Mesenchymal stem cell (in vitro differentiated cells and primary cell): ENCODE data around the gene MMUT. TPM values are rescaled to one million over a fixed set of nuclear protein-coding genes. Genes with fewer than 3 reads are reported as not detected.

Experiments
- DNase-seq: peaks from one replicate; pipeline ENCODE4 v3.0.0-alpha.2; 2013
- H2AFZ ChIP-seq: one replicate; pipeline ENCODE4 v1.6.1; 2013; ENCODE audit warnings: low read depth, mild to moderate bottlenecking, control low read depth, inconsistent platforms, low read length, moderate library complexity
- H2AK5ac ChIP-seq: 2 replicates; pipeline ENCODE4 v1.6.1; 2013; ENCODE audit warnings: low read length, moderate library complexity, mild to moderate bottlenecking, inconsistent platforms; ENCODE audit not compliant: severe bottlenecking
- H2BK120ac ChIP-seq: one replicate; pipeline ENCODE4 v1.6.1; 2013; ENCODE audit warnings: low read depth, mild to moderate bottlenecking, inconsistent platforms, low read length, moderate library complexity
- H2BK12ac ChIP-seq, 2 experiments: one replicate each; pipeline ENCODE4 v1.6.1; 2013; ENCODE audit warnings: inconsistent platforms in 2 of 2, low read length in 2 of 2, mild to moderate bottlenecking in 2 of 2, moderate library complexity in 2 of 2, control low read depth in 1 of 2
- H2BK15ac ChIP-seq: one replicate; pipeline ENCODE4 v1.6.1; 2013; ENCODE audit warnings: mild to moderate bottlenecking, low read depth, inconsistent platforms; ENCODE audit not compliant: poor library complexity, severe bottlenecking
- H2BK5ac ChIP-seq: 2 replicates; pipeline ENCODE4 v1.6.1; 2013; ENCODE audit warnings: low read depth, mild to moderate bottlenecking, low read length, control low read depth, inconsistent platforms; ENCODE audit not compliant: poor library complexity, severe bottlenecking
- H3K14ac ChIP-seq, 2 experiments: one replicate each; pipeline ENCODE4 v1.6.1; 2013; ENCODE audit warnings: inconsistent platforms in 2 of 2, low read length in 2 of 2, control low read depth in 1 of 2, mild to moderate bottlenecking in 1 of 2, moderate library complexity in 1 of 2
- H3K18ac ChIP-seq, 2 experiments: one replicate each; pipeline ENCODE4 v1.6.1; 2013; ENCODE audit warnings: inconsistent platforms in 2 of 2, low read length in 2 of 2, control low read depth in 1 of 2, low read depth in 1 of 2, mild to moderate bottlenecking in 1 of 2
- H3K23ac ChIP-seq, 2 experiments: one replicate each; pipeline ENCODE4 v1.6.1; 2013; ENCODE audit warnings: inconsistent platforms in 2 of 2, low read length in 2 of 2, mild to moderate bottlenecking in 2 of 2, moderate library complexity in 2 of 2, control low read depth in 1 of 2
- H3K27ac ChIP-seq: 2 replicates; pipeline ENCODE4 v1.5.1; 2013; ENCODE audit warnings: mild to moderate bottlenecking, moderate library complexity, low read length, control low read depth, inconsistent platforms; ENCODE audit not compliant: poor library complexity, severe bottlenecking
- H3K27me3 ChIP-seq, 2 experiments: 2 replicates each; pipeline versions ENCODE4 v1.6.1 to v1.7.0; 2013; ENCODE audit warnings: low read length in 2 of 2, mild to moderate bottlenecking in 2 of 2, moderate library complexity in 2 of 2, control low read depth in 1 of 2, inconsistent platforms in 1 of 2; ENCODE audit not compliant: control insufficient read depth in 1 of 2, insufficient read depth in 1 of 2
- H3K36me3 ChIP-seq, 2 experiments: 2 replicates each; pipeline versions ENCODE4 v1.6.1 to v1.7.0; 2013; ENCODE audit warnings: low read length in 2 of 2, control low read depth in 1 of 2, inconsistent platforms in 1 of 2, low read depth in 1 of 2, mild to moderate bottlenecking in 1 of 2; ENCODE audit not compliant: insufficient read depth in 2 of 2, control insufficient read depth in 1 of 2
- H3K4ac ChIP-seq, 2 experiments: one replicate each; pipeline ENCODE4 v1.6.1; 2013; ENCODE audit warnings: inconsistent platforms in 2 of 2, low read length in 2 of 2, mild to moderate bottlenecking in 2 of 2, moderate library complexity in 2 of 2, control low read depth in 1 of 2, low read depth in 1 of 2
- H3K4me1 ChIP-seq: 2 replicates; pipeline ENCODE4 v1.6.1; 2013; ENCODE audit warnings: low read depth, low read length, control low read depth; ENCODE audit not compliant: control insufficient read depth, insufficient read depth
- H3K4me2 ChIP-seq: 2 replicates; pipeline ENCODE4 v1.6.1; 2013; ENCODE audit warnings: low read length, mild to moderate bottlenecking, inconsistent platforms; ENCODE audit not compliant: poor library complexity, severe bottlenecking
- H3K4me3 ChIP-seq, 2 experiments: 2 replicates each; pipeline versions ENCODE4 v1.5.1 to v1.7.0; 2013; ENCODE audit warnings: low read length in 2 of 2, mild to moderate bottlenecking in 2 of 2, control low read depth in 1 of 2, low read depth in 1 of 2; ENCODE audit not compliant: insufficient read depth in 1 of 2
- H3K79me1 ChIP-seq: replicated peaks from 2 replicates; pipeline ENCODE4 v1.6.1; 2013; ENCODE audit warnings: mild to moderate bottlenecking, control low read depth, low read length, inconsistent platforms; ENCODE audit not compliant: poor library complexity, severe bottlenecking
- H3K9ac ChIP-seq: 2 replicates; pipeline ENCODE4 v1.7.0; 2013; ENCODE audit warnings: mild to moderate bottlenecking, low read length, moderate library complexity
- H3K9me3 ChIP-seq: 2 replicates; pipeline ENCODE4 v1.7.0; 2013; ENCODE audit warnings: mild to moderate bottlenecking, low read length; ENCODE audit not compliant: control insufficient read depth
- H4K8ac ChIP-seq: one replicate; pipeline ENCODE4 v1.6.1; 2013; ENCODE audit warnings: inconsistent platforms, mild to moderate bottlenecking, low read length, moderate library complexity
- H4K91ac ChIP-seq: one replicate; pipeline ENCODE4 v1.6.1; 2013; ENCODE audit warnings: mild to moderate bottlenecking, low read length, inconsistent platforms
- WGBS: methylation state at CpG from one replicate; pipeline ENCODE4 v1.1.7; 2013; ENCODE audit warnings: mixed read lengths; 5-methylcytosine and 5-hydroxymethylcytosine counted together
- polyA plus RNA-seq, 2 experiments: library from polyadenylated mRNA; stranded (reverse); fragments of 200-250 nt; gene quantifications; one replicate each; pipeline ENCODE4 v1.2.3, GENCODE V29; 2013

The MMUT gene
- polyA plus RNA-seq (2013, experiment 1 of 2), result 11.7 TPM
- polyA plus RNA-seq (2013, experiment 2 of 2), result 12.8 TPM

DNA sequence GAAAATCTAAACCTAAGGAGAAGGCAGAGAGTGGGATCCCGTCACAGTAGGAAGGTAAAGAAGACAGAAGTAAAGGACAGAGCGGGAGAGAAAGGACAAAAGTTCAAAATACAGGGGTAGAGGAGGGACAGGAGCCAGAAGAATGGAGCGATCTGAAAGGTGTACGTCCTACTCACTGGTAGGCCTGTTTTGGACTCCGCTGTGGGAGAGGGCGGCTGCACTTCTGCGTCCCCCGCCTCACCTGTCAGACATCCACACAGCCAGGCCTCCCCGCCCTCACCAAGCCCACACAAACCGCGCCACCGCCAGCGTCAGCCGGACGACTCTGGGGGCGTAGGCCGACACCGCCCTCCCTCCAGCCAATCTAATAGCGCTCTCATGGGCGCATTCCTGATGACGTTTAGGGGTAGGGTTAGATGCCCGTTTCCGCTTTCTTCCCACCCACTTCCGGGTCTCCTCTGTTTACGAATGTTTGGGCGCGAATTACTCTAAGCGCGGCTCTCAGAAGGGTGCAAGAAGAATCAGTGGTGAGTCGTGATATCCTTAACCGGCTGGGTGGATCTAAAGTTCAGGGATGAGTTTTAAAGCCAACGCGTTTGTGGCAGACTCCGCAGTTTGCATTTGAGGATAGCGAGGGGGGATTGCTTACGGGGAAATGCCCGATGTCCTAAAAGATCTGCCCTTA, at the start of gene MMUT, which contains the start of gene CENPQ:
Gene MMUT (minus strand): TSS at position 327 of the 685 bp plus-strand sequence. CDS start 3,787 bp downstream, outside the sequence.
Gene CENPQ (plus strand): TSS at position 444 of the 685 bp plus-strand sequence. CDS start 6,807 bp downstream, outside the sequence.
- Histone ChIP-seq H3K4me1 (peaks cover 3% of the 10 kb centered on the region), H4K8ac (peak within 1 kb of the TSS; percentile 54), H2BK12ac (no peak within 1 kb of the TSS), H3K4me2 (peak within 1 kb of the TSS; percentile 92), H3K4ac (peak within 1 kb of the TSS; percentile 19 to 40), H3K4me3 (peak within 1 kb of the TSS; percentile 82 to 98), H2AK5ac (no peak within 1 kb of the TSS), H3K36me3 (peaks cover 0 to 12% of the 10 kb centered on the region in 2 experiments), H3K9ac (peak within 1 kb of the TSS; percentile 98), H3K9me3 (no peaks in the 10 kb centered on the region), H3K79me1 (peaks cover 30% of the 10 kb centered on the region), H2AFZ (peak within 1 kb of the TSS; percentile 83), H3K18ac (no peak within 1 kb of the TSS), H3K27ac (peak within 1 kb of the TSS; percentile 5), H2BK5ac (no peak within 1 kb of the TSS), H2BK15ac (no peak within 1 kb of the TSS), H3K23ac (no peak within 1 kb of the TSS), H3K27me3 (no peaks in the 10 kb centered on the region), H2BK120ac (no peak within 1 kb of the TSS), H3K14ac (peak within 1 kb of the TSS in 1 of 2 experiments; percentile 92), H4K91ac (no peak within 1 kb of the TSS)
- DNase-seq, result peak; percentile 96
- WGBS, result under 1% methylated on average over 31 of the region's 37 CpGs

DNA sequence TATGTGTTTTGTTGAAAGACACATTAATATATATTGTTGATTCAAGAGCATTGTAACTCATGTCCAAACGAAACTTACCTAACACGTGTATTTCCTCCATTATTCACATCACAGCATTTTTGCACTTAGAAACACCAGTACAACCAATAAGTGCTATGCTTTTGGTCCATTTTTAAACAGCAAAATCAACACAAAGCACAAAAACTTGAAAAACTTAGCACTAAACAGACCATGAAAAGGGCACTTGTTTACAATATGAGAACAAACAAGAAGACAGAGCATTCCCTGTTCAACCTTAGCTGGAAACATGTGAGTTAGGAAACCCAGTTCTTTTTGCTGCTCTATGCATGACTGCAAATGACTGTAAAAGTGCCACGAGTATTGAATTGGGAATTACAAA, 46.3 kb upstream of the MMUT start:
- H3K4ac ChIP-seq, result no peak overlapping the region
- no peak overlapping the region for H4K8ac ChIP-seq
- no peak overlapping the region for H2AFZ ChIP-seq
- H3K4me2 ChIP-seq, result no peak overlapping the region
- no peaks in the 10 kb centered on the region for H3K79me1 ChIP-seq
- H3K9me3 ChIP-seq, result peaks cover 3% of the 10 kb centered on the region
- no peak overlapping the region for H2BK120ac ChIP-seq
- H3K27ac ChIP-seq, result no peak overlapping the region
- no peak overlapping the region for H3K18ac ChIP-seq
- H3K4me1 ChIP-seq, result no peaks in the 10 kb centered on the region
- H3K23ac ChIP-seq, result no peak overlapping the region
- no peak overlapping the region for H2BK15ac ChIP-seq
- no peak overlapping the region for H4K91ac ChIP-seq
- no peak overlapping the region for H2BK5ac ChIP-seq
- WGBS, result 77% methylated on average over 2 of the region's 3 CpGs
- no peak overlapping the region for H2AK5ac ChIP-seq
- no peak overlapping the region for H3K14ac ChIP-seq
- H3K27me3 ChIP-seq, result no peaks in the 10 kb centered on the region
- no peak overlapping the region for H2BK12ac ChIP-seq
- no peaks in the 10 kb centered on the region for H3K36me3 ChIP-seq
- DNase-seq, result no peak
- H3K4me3 ChIP-seq, result no peak overlapping the region
- H3K9ac ChIP-seq, result no peak overlapping the region

DNA sequence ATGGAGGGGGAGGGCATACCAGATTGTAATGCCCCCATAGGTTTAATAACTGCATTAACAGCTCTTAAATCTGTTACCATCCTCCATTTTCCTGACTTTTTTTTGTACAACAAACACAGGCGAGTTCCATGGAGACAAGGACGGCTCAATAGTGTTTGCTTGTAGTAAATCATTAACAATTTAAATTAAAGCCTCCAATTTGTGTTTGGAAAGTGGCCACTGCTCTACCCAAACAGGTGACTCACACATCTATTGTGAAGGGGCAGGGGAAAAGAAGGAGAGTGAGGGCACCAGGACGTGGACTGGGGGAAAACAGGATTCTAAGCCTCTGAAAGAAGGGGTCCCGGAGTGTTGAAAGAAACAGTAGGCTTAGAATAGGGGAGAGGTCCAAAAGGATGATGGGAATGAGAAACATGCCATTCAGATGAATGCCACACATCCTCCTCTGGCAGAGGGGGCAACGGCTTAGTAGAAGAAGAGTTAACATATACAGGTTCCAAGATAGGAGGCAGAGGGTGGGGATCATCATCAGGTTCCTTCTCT, 43.6 kb upstream of the MMUT start:
- WGBS, result 70% methylated on average over 3 of the region's 5 CpGs
- no peaks in the 10 kb centered on the region for H3K4me1 ChIP-seq
- H3K27ac ChIP-seq, result no peak overlapping the region
- no peak overlapping the region for H2BK120ac ChIP-seq
- H2AFZ ChIP-seq, result no peak overlapping the region
- H2AK5ac ChIP-seq, result no peak overlapping the region
- H3K9me3 ChIP-seq, result peaks cover 3% of the 10 kb centered on the region
- H2BK15ac ChIP-seq, result no peak overlapping the region
- no peak overlapping the region for H3K4me2 ChIP-seq
- no peaks in the 10 kb centered on the region for H3K79me1 ChIP-seq
- H3K27me3 ChIP-seq, result no peaks in the 10 kb centered on the region
- H3K36me3 ChIP-seq, result no peaks in the 10 kb centered on the region
- H3K23ac ChIP-seq, result no peak overlapping the region
- H3K9ac ChIP-seq, result no peak overlapping the region
- H4K91ac ChIP-seq, result no peak overlapping the region
- H3K4me3 ChIP-seq, result no peak overlapping the region
- no peak for DNase-seq
- H3K14ac ChIP-seq, result no peak overlapping the region
- no peak overlapping the region for H4K8ac ChIP-seq
- no peak overlapping the region for H3K18ac ChIP-seq
- H2BK12ac ChIP-seq, result no peak overlapping the region
- H3K4ac ChIP-seq, result no peak overlapping the region
- no peak overlapping the region for H2BK5ac ChIP-seq

DNA sequence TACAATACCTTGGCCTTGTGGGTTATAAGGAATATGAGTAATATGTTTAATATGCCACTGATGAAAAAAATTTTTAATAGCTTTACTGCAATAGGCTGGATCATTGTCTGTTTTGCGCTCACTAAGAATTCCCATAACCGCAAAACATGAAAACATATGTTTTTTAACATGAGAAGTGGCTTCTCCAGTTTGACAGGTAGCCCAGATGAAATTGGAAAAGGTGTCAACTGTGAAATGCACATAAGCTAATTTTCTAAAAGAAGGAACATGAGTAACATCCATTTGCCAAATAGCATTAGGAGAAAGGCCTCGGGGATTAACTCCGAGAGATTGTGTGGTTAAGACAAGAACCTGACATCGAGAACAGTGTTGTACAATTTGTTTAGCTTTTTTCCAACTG, 41.6 kb upstream of the MMUT start:
- no peak overlapping the region for H3K4ac ChIP-seq
- H2BK12ac ChIP-seq, result no peak overlapping the region
- no peaks in the 10 kb centered on the region for H3K79me1 ChIP-seq
- no peak overlapping the region for H3K18ac ChIP-seq
- no peak for DNase-seq
- no peak overlapping the region for H3K23ac ChIP-seq
- H2AFZ ChIP-seq, result no peak overlapping the region
- no peak overlapping the region for H3K4me2 ChIP-seq
- H4K91ac ChIP-seq, result no peak overlapping the region
- H3K4me3 ChIP-seq, result no peak overlapping the region
- H4K8ac ChIP-seq, result no peak overlapping the region
- no peak overlapping the region for H2AK5ac ChIP-seq
- H3K27me3 ChIP-seq, result no peaks in the 10 kb centered on the region
- no peak overlapping the region for H2BK15ac ChIP-seq
- H2BK5ac ChIP-seq, result no peak overlapping the region
- no peak overlapping the region for H3K27ac ChIP-seq
- no peaks in the 10 kb centered on the region for H3K36me3 ChIP-seq
- 81% methylated on average over 5 of the region's 5 CpGs for WGBS
- no peak overlapping the region for H3K9ac ChIP-seq
- no peak overlapping the region for H3K14ac ChIP-seq
- H3K4me1 ChIP-seq, result no peaks in the 10 kb centered on the region
- H3K9me3 ChIP-seq, result peaks cover 3% of the 10 kb centered on the region
- no peak overlapping the region for H2BK120ac ChIP-seq
